Upper lobe of right lung (tissue), 1 donor: ENCODE measurements around the gene FOXP1. TPM values are rescaled to one million over a fixed set of nuclear protein-coding genes. Genes with fewer than 3 reads are reported as not detected.

Experiments used
- ATAC-seq: fragments of 200-7000 bp; cut with Tn5 transposase; one replicate; pipeline ENCODE4 v1.9.1; 2020; ENCODE audit warnings: mild to moderate bottlenecking, moderate library complexity
- DNase-seq: peaks from one replicate; pipeline ENCODE4 v3.0.0-alpha.2; 2020
- H3K27ac ChIP-seq: fragments of 200-600 bp; one replicate; pipeline ENCODE4 v1.8.0; 2022
- H3K27me3 ChIP-seq: fragments of 200-600 bp; one replicate; pipeline ENCODE4 v1.8.0; 2022; ENCODE audit warnings: mild to moderate bottlenecking
- H3K36me3 ChIP-seq: fragments of 200-600 bp; one replicate; pipeline ENCODE4 v1.8.0; 2022
- H3K4me1 ChIP-seq: fragments of 200-600 bp; one replicate; pipeline ENCODE4 v1.8.0; 2022
- H3K4me3 ChIP-seq: fragments of 200-600 bp; one replicate; pipeline ENCODE4 v1.8.0; 2022; ENCODE audit warnings: mild to moderate bottlenecking
- H3K9me3 ChIP-seq: fragments of 200-600 bp; one replicate; pipeline ENCODE4 v1.8.0; 2022
- CTCF ChIP-seq: fragments of 200-600 bp; IDR thresholded peaks from one replicate; pipeline ENCODE4 v1.8.0; 2022; ENCODE audit warnings: antibody characterized with exemption
- intact Hi-C: fragments of 100-400 bp; cut with DNase I; formaldehyde crosslinking; loops from one replicate; pipeline ENCODE4 v1.11.0; 2022
- total RNA-seq: library from RNA; stranded (reverse); fragmentation: NEBNext Ultra II Directional; extraction: Animal tissue kit (Norgen Biotek cat#: 25700); gene quantifications from one replicate; pipeline ENCODE4 v1.2.1, GENCODE V29; 2021
- donor health status: DM: no; HTN: yes; CAD: no; lungs with severe emphysema.

FOXP1 gene
- total RNA-seq, 1 donor from 2014 or later = 140 TPM

- intact Hi-C loops = no loop called here
- Histone ChIP-seq H3K27ac (no peak overlapping the region), H3K4me1 (peaks cover 9% of the 10 kb centered on the region), H3K36me3 (no peaks in the 10 kb centered on the region), H3K4me3 (no peak overlapping the region), H3K27me3 (no peaks in the 10 kb centered on the region), H3K9me3 (no peaks in the 10 kb centered on the region)
- DNase-seq (no peak), ATAC-seq (no peak)
- no peak for TF ChIP-seq CTCF
These were observed 210.5 kb downstream of the FOXP1 start for GRCh38 chr3:71372911-71373637.

- DNase-seq (no peak), ATAC-seq (no peak)
- no peaks in the 10 kb centered on the region for H3K9me3 ChIP-seq
- H3K36me3 ChIP-seq = no peaks in the 10 kb centered on the region
- intact Hi-C loops = no loop called here
- H3K4me3 ChIP-seq = no peak overlapping the region
- H3K27me3 ChIP-seq = no peaks in the 10 kb centered on the region
- TF ChIP-seq CTCF = no peak
- H3K4me1 ChIP-seq = peaks cover 9% of the 10 kb centered on the region
- H3K27ac ChIP-seq = no peak overlapping the region
These were observed 211.2 kb downstream of the FOXP1 start for GRCh38 chr3:71372241-71372768.

GRCh38 chr3:71371282-71371681 is 212.2 kb downstream of the FOXP1 start:
- intact Hi-C loops = no loop called here
- DNase-seq (no peak), ATAC-seq (no peak)
- no peaks in the 10 kb centered on the region for H3K9me3 ChIP-seq
- H3K4me1 ChIP-seq = peaks cover 9% of the 10 kb centered on the region
- no peak overlapping the region for H3K27ac ChIP-seq
- H3K36me3 ChIP-seq = no peaks in the 10 kb centered on the region
- H3K27me3 ChIP-seq = no peaks in the 10 kb centered on the region
- H3K4me3 ChIP-seq = no peak overlapping the region
- TF ChIP-seq CTCF = no peak

- no peak overlapping the region for H3K4me3 ChIP-seq
- ATAC-seq (peak; percentile 30), DNase-seq (no peak)
- H3K27ac ChIP-seq = no peak overlapping the region
- no peak for TF ChIP-seq CTCF
- H3K27me3 ChIP-seq = no peaks in the 10 kb centered on the region
- intact Hi-C loops = no loop called here
- no peaks in the 10 kb centered on the region for H3K9me3 ChIP-seq
- peaks cover 9% of the 10 kb centered on the region for H3K4me1 ChIP-seq
- H3K36me3 ChIP-seq = no peaks in the 10 kb centered on the region
These were observed 213.1 kb downstream of the FOXP1 start for GRCh38 chr3:71370467-71370866.

GRCh38 chr3:71369701-71370391 is 213.7 kb downstream of the FOXP1 start:
- Histone ChIP-seq H3K27me3 (no peaks in the 10 kb centered on the region), H3K4me1 (peaks cover 9% of the 10 kb centered on the region), H3K9me3 (no peaks in the 10 kb centered on the region), H3K27ac (no peak overlapping the region), H3K36me3 (no peaks in the 10 kb centered on the region), H3K4me3 (no peak overlapping the region)
- no peak for TF ChIP-seq CTCF
- intact Hi-C loops = no loop called here
- peak; percentile 23 for ATAC-seq
- no peak for DNase-seq
